Measurements from ENCODE around the gene UBXN10.

Gene UBXN10, protein sequence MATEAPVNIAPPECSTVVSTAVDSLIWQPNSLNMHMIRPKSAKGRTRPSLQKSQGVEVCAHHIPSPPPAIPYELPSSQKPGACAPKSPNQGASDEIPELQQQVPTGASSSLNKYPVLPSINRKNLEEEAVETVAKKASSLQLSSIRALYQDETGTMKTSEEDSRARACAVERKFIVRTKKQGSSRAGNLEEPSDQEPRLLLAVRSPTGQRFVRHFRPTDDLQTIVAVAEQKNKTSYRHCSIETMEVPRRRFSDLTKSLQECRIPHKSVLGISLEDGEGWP

DNA sequence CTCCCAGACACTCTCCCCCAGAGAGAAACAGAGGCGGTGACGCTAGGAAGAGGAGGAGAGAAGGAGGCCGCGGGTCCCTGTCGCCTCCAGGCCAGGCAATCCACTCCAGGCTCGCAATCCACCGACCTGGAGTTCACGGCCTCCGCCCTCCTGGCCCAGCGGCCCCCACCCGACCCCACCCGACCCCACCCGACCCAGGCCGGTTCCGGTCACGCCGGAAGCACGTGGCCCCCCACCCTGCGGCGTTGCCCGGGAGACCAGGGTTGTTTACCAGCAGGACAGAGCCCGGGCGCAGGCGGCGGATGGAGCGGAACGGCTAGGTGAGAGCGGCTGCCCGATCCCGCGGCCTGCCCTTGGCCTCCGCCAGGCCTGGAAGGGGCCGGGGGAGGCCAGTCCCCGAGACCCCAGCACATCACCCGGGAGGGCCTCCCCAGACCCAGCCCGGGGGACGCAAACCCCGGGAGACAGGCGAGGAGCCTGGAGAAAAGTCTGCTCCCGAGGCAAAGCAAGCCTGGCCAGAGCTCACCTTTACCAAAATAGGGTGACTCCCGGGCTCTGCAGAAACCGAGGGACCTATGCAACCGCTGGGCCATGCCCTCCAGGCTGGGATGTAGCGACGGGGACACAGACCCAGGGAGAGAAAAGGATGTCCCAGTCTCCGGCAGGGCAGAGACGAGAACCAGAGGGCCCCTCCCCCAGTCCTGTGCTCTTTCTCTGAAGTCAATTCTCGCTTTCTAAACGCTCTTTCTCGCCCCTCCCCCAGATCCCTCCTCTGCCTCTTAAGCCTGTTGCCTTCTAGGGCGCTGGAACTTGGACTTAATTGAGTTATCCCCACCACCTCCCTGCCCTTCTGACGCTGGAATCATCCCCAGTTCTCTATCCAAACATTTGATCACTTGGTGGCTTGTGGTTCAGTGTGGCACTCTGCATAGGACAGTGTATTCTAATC lies at the start of gene UBXN10, which contains the start of gene PLA2G2C:
UBXN10 (plus strand) TSS at position 263 of the 949 bp plus-strand sequence. CDS start 4,466 bp downstream, outside the sequence.
PLA2G2C (minus strand) TSS at position 685 of the 949 bp plus-strand sequence. CDS start 9,155 bp downstream, outside the sequence.
- DNase-seq, result no peak

DNA sequence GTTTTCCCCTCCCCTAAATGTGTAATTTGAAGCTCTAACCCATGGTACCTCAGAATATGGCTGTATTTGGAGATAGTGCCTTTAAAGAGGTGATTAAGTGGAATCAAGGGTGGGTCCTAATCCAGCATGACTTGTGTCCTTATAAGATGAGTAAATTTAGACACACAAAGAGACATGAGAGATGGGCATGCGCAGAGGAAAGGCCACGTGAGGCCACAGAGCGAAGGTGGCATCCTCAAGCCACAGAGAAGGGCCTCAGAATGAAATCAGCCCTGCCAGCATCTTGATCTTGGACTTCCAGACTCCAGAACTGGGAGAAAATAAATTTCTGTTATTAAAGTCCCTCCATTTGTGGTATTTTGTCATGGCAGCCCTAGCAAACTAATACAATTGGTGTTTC lies 49.6 kb upstream of the UBXN10 start:
- DNase-seq, result no peak

DNA sequence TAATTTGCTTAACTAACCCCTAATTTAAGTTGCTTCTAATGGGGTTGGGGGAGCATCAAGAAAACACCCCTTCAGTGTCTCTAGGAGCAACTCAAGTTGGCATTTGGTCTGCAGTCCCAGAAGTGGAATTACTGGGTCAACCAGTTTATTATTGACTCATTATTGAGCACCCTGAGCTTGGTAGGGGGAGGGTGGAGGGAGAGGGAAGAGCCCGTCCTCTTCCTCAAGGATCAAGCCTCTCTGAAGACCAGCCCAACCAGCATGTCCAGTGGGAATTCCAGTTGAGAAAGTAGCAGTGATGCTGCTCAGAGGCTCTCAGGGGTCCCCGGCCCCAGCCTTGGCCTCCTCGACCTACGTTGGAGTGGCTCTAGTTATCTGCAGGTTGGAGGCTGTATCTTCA lies 48.8 kb upstream of the UBXN10 start:
- DNase-seq, result no peak

DNA sequence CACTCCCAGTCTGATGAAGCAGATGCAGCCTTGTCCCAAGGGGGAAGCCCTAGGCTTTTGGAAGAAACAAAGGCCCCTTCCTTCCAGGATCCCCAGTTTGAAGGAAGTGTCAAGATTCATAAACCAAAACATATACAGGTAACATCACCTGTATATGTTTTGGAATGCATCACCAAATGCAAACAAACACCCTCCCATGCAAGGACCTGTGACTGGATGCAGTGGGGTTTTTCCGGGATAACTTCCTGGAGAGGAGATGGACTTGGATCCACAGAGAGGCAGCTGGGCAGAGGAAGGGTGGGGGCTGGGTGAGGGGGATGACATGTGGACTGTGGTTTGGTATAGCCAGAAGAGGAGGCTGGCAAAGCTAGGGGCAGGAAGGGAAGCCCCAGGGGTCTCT lies 48.3 kb upstream of the UBXN10 start:
- no peak for DNase-seq

DNA sequence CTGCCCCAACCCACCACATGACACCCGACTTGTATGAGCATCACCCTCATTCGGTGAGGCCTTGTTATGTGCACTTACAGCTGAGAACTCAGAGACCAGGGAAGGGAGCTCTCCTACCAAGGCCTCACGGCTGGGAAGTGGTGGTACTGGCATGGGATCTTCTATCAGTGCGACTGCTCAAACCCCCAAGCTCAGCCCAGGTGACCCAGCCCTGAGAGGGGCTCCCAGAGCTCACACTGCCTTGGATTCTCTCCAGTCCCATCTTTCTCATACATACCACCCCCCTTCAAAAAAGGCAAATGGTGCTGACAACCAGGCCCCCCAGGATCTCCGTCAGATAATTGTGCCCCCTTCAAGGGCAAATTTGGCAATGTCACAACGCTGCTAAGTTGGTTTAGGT lies 47.5 kb upstream of the UBXN10 start:
- DNase-seq, result no peak

DNA sequence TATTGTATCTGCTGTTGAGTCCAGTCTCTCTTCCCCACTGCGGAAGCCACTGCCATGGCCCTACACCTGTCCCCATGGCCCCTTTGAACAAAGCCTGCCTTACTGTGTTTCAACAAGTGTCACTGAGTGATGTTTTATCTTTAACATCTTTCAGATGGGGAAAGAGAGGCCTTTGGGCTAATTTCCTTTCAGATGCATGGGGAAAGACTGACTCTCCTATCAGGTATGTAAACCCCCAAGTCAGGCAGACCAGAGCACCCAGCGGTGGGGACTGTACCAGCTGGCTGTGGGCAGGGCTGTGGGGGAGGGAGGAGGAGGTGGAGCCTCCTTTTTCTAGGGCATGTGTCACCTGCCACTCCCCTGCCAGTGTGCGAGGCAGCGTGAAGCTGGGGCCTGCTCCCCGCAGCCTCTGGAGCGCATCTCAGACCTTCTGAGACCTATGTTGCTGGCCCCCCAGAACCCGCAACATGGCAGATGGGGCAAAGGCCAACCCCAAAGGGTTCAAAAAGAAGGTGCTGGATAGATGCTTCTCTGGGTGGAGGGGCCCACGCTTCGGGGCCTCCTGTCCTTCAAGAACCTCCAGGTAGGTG lies 46.8 kb upstream of the UBXN10 start, which contains the start of gene PLA2G2F:
PLA2G2F (plus strand) TSS at position 363 of the 590 bp plus-strand sequence; CDS start at position 468, 105 bp downstream.
- DNase-seq, result no peak

DNA sequence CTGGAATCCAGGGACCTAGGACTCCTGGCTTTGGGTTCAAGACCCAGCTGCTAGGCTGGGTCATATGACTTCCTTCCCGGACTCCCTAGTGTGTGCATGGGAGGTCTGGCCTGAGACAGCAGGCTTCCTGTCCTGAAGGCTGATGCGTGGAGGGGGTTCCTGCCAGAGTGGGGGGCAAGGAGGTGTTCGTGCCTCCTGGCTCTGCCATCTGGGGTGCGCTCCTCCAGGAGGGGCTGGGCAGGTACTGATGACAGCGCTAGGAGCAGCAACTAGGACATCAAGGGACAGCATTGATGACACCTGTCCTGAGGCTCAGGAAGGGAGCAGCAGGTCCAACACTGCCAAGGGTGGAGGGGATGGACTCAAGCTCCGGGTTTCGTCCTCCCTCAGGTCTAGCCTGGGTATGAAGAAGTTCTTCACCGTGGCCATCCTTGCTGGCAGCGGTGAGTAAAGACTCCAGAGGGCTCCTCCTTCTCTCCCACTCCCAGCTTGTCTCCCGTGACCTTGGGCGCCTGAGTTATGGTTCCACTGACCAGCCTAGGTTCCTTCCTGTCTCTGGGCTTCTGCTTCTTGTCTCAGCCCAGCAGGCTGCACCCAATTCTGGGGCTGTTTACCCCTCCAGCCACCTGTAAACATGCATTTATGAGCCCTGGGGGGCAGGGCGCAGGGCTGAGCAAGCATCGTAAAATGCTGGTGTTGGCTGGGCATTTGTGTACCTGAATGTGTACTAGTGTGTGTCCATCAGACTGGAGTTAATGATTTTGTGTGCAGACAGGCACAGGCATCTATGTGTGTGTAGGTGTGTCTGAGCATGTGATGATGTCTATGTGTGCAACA lies 45.9 kb upstream of the UBXN10 start:
- no peak for DNase-seq

DNA sequence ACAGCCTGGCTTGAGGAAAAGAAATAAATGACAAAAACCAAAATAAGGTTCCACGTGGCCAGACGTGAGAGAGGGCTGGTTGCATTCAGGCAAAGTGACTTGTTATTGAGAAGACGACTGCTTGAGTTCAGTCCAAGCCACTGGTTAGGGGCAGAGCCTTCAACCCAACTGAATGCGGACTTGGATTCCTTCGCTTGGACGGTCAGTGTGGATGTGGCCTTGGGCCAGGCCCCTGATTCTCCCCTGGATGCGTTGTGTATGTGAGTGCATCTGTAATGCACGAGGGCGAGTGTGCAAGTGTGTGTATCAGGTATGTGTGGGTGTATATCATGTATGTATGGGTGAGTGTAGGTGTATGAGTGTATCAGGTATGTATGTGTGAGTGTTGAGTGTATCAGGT lies 44.9 kb upstream of the UBXN10 start:
- DNase-seq, result no peak

DNA sequence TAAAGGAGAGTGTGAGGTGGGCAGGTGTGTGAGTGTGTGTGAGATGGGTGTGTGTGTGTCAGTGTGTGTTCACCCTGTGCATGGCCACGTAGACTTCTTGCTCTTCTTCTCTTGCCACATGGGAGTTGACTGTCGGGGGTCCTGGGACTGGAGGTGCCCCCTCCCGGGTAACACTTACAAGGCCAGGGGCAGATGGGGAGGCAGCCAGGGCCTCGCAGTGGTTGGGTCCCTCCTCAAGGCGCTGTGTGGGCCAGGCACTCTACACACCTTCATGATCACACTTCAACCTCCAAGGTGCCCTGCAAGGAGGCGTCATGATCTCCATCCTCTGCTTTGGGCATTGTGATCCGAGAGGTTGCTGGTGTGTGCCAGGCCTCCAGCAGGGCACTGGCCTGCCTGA lies 44.4 kb upstream of the UBXN10 start:
- DNase-seq, result no peak

DNA sequence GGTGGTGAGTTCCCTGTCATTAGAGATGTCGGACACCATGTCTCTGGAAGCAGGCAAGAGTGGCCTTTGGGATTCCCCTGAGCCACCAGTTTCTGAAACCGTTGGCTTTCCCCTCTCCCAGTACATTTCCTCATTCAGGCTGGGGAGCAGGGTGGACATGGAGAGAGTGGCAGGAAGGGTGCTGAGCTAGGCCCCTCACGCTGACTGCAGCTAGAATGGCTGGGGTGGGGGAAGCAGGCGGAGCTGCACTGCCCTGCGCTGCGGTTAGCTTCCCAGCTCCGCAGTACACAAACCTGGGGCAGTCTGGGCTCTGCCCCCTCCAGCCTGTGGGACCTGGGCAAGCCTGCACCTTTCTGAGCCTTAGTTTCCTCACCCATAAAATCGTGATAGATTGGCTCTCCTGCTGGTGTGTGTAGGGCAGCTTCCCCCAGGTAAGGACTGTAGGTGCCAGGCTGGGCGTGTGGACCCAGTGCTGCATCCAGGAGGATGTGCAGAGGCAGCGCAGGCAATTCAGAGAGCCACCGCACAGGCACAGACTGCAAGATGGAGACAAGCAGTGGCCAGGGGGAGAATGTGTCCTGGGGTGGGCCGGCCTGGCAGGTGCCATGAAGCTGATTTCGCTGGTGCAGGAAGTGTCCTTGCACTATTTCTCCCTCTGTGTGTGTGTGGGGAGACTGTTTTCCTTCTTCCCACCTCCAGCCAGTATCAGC lies 43.7 kb upstream of the UBXN10 start:
- no peak for DNase-seq

DNA sequence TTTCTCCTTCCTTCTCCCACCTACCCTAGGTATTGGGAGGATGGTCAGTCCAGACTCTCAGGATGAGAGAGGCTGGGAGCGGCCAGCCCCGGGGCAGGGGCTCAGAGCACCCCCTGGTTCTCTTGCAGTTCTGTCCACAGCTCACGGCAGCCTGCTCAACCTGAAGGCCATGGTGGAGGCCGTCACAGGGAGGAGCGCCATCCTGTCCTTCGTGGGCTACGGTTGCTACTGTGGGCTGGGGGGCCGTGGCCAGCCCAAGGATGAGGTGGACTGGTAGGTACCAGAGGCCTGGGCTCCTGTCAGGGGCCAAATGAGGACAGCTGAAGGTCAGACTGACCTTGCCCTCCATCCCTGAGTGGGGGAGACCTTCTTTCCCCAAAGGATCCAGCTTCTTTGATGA lies 42.6 kb upstream of the UBXN10 start:
- no peak for DNase-seq

DNA sequence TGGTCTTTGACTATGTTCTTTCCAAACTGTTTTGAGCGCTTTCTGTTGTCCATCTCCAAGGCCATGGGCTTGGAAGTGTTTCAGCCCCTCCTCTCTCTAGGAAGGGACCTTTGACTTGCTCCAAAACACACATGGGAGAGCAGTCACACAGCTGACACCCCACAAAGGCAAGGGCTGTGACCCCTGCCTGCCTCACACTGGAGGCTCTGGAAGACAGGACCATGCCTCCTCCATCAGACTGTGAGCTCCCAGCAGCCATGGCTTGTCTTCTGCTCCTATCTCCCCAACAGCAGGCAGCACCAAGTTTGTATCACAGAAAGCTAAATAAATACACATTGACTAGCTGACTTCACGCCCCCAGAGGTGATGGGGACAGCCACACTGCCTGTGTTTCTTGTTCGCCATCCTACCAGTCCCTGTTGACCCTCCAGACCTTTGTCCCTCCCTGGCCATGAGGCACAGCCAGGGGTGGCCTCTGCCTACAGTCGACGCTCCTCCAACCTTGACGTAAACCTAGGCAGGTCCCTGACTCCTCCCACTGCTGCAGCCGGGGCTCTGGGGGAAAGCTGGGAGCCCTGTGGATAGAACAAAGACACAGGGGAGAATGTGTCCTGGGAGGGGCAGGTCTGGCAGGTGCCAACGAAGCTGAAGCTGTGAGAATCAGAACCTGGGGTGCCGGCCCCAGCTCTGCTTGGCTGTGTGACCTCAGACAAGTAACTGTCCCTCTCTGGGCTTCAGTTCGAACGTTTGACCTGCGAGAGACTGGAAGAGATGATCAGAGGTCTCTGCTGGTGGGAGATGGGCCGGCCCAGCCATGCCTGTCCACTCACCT lies 41.9 kb upstream of the UBXN10 start:
- no peak for DNase-seq

DNA sequence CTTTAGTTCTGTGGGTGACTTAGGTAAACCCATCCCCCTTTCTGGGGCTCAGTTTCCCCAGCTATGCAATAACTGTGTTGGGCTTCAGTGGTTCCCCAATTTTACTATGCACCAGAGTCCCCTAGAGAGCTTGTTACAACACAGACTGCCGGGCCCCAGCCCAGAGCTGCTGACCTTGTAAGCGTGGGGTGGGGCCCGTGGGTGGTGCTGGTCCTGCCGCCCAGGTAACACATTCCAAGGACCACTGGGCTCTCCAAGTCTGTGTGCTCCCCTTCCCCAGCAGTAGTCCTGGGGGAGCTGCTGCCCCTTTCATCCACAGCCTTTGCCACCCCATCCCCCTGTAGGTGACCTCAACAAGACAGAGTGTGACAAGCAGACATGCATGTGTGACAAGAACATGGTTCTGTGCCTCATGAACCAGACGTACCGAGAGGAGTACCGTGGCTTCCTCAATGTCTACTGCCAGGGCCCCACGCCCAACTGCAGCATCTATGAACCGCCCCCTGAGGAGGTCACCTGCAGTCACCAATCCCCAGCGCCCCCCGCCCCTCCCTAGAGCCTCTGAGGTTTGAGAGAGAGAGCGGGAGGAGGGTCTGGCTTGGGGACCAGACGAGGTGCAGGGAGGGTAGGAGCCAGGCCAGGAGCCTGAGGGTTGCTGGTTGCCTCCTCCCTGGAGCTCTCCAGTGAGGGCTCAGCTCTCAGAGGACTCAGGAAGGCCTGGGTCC lies 37.9 kb upstream of the UBXN10 start:
- DNase-seq, result no peak

DNA sequence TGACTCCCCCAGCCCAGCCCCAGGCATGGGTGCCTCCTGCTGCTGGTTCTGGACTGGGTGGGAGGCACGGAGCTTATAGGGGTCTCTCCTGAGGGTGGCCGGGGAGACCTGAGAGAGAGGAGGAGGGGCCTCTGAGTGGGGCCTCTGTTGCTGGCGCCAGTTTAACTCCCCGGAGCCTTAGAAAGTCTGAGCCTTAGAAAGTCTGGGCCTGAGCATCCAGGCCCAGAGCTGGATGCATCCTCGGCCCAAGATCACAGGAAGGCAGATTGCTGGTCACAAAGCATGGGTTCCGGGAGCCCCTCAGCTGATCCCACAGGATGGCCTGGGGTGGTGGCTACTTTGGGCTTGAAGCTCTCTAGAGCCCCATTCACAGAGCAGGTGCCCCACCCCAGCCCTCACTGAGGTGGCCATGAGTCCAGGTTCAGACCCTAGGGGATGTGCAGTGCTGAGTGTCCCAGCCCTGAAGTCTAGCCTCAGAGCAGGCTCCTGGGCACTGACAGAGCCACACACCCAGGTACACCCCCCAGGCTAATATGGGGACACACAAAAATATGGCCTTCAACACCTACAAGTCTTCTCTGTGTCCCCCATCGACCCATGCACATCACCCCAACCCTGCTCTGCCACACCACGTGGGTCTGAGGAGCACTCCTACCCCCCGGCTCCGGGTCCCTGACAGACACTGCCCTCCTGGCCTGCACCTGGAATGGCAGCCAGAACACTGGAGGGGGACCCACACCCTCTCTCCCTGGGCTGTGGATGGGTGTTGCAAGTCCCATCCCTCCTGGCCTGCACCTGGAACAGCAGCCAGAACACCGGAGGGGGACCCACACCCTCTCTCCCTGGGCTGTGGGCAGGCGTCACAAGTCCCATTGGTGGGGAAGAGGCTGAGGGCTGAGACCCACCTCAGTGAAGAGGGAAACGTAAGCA lies 37.1 kb upstream of the UBXN10 start:
- DNase-seq, result no peak

DNA sequence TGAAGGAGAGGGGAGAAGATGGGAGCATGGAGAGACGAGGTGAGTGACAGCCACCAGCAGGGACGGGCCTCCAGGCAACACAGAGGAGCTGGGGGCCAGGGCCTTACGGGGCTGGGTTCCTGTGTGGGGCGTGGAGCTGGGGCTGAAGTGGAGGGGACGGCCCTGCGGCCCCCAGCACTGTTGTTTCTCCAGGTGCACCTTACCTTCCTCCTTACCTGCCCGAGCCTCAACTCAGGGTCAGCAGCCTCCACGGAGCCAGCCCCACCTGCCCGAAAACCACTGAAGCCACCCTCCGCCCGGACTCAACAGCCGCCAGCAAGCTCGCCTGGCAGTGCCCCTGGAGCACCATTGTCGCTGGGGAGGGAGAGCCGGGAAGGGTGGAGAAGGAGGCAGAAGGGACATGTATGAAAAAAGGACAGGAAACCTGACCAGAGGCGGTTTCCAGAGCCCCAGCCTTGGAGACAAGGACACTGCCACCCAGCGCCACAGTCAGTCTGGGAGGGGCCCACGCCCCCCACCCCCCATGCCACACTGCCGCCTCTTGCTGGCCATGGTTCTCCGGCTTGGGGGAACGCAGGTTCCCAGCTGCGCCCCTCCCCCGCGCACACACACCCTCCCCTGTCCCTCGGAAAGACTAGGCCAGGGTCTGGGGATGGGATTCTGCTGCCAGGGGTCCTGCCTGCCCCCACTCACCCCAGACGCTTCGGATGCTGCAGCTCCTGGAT lies 36.1 kb upstream of the UBXN10 start:
- no peak for DNase-seq

DNA sequence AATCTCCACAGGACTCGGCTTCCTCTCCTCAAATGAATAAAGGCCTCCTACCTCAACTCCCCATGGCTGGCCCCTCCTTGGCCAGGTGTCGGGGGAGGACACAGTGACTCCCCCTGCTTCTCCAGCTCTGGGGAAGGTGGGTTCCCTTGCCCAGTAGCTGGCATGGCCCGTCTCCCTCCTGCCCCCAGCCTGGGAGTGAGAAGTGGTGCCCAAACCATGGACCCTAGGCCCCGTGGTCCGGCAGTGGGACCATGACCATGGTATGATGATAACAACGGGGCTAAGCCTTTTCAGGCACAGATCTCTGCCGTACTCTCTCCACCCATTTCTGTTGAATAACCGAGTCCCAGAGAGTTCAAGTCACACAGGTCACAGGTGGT lies 35.6 kb upstream of the UBXN10 start:
- no peak for DNase-seq

DNA sequence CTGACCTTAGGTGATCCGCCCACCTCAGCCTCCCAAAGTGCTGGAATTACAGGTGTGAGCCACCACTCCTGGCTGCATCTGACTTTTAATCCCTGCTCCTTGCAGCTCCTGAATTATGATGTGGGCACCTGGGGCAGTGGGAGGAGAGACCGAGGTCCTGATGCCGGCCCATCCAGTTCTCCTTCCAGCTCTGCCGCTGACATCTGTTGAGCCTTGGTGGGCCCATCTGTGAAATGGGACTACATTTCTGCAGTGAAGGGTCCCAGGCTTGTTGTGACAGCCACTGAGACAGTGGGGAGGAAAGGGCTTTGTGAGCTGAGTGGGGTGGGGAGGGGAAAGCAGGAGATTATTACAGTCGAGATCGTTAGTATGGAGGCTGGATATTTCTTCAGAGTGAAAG lies 34.9 kb upstream of the UBXN10 start:
- DNase-seq, result no peak

DNA sequence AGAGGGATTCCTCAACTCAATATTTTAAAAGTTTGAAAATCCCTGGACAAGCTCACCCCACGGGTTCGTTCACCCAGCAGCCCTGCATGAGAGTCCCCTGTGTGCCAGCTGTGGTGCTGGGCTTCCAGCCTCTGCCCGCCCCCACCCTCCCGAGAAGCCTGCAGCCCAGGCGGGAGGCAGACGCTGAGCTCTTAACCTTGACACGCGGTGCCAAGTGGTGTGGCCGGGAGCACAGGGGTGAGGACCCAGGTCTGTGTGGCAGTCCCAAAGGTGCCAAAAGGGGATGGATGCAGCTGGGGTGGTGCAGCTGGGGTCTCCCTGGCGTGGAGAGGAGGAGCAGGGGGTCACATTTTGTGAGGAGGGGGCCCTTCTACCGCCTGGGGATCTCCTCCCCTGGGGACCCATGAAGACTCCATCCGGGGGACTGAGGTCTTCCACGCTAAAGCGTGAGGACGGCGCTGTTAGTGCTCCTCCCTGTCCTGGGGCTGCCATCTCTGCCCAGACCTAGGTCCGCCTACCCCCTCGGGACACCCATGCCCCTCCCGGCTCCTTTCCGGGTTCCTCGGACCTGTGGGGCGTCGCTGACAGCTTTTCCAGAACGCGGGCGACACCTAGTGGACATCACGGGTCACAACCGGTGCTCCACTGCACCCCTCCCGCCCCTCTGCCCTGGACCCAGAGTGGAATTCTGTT lies 33.8 kb upstream of the UBXN10 start:
- DNase-seq, result peak; percentile 88

Data from NCI-H1436 (cell line).